Liver (tissue), 9 donors: ENCODE results near the gene EDEM2. TPM values are rescaled to one million over a fixed set of nuclear protein-coding genes. Genes with fewer than 3 reads are reported as not detected.

Experiments
- DNase-seq: peaks from one replicate; pipeline ENCODE4 v3.0.0-alpha.2; 2017; ENCODE audit warnings: low spot score
- H3K27ac ChIP-seq, 2 donors: one replicate each; pipeline ENCODE4 v1.7.0; 2013; ENCODE audit warnings: inconsistent platforms in 2 of 2, low read length in 2 of 2, control low read depth in 1 of 2, low read depth in 1 of 2, mild to moderate bottlenecking in 1 of 2
- H3K27me3 ChIP-seq, 4 donors: one replicate each; pipeline versions ENCODE4 v1.6.1 to v1.7.0; 2013; ENCODE audit warnings: low read length in 3 of 4, inconsistent platforms in 1 of 4, mild to moderate bottlenecking in 1 of 4, moderate library complexity in 1 of 4; ENCODE audit not compliant: control insufficient read depth in 4 of 4, insufficient read depth in 4 of 4
- H3K36me3 ChIP-seq, 4 donors: one replicate each; pipeline versions ENCODE4 v1.6.1 to v1.7.0; 2013; ENCODE audit warnings: low read length in 3 of 4, mild to moderate bottlenecking in 3 of 4, low read depth in 1 of 4, moderate library complexity in 1 of 4; ENCODE audit not compliant: control insufficient read depth in 4 of 4, insufficient read depth in 3 of 4
- H3K4me1 ChIP-seq, 4 donors: one replicate each; pipeline versions ENCODE4 v1.6.1 to v1.7.0; 2013; ENCODE audit warnings: low read length in 3 of 4, mild to moderate bottlenecking in 3 of 4, moderate library complexity in 1 of 4; ENCODE audit not compliant: control insufficient read depth in 4 of 4, insufficient read depth in 4 of 4
- H3K4me3 ChIP-seq, 3 donors: one replicate each; pipeline versions ENCODE4 v1.6.1 to v1.7.0; 2013; ENCODE audit warnings: low read length in 3 of 3, control low read depth in 1 of 3, low read depth in 1 of 3, mild to moderate bottlenecking in 1 of 3
- H3K9ac ChIP-seq, 2 donors: one replicate each; pipeline ENCODE4 v1.7.0; 2013; ENCODE audit warnings: low read length in 2 of 2, mild to moderate bottlenecking in 2 of 2, moderate library complexity in 2 of 2, control low read depth in 1 of 2, low read depth in 1 of 2
- H3K9me3 ChIP-seq, 4 donors: one replicate each; pipeline versions ENCODE4 v1.6.1 to v1.7.0; 2013; ENCODE audit warnings: low read length in 3 of 4; ENCODE audit not compliant: control insufficient read depth in 4 of 4
- GABPA ChIP-seq, 2 donors: IDR thresholded peaks in 1 of 2; conservative IDR thresholded peaks in 1 of 2; 2 replicates each; pipeline ENCODE4 v1.6.1; 2016; ENCODE audit warnings: antibody characterized with exemption in 2 of 2, mild to moderate bottlenecking in 1 of 2, moderate library complexity in 1 of 2
- HNF4G ChIP-seq: IDR thresholded peaks from 2 replicates; pipeline ENCODE4 v1.6.1; 2016; ENCODE audit warnings: antibody characterized with exemption
- JUND ChIP-seq, 2 donors: IDR thresholded peaks; 2 replicates each; pipeline ENCODE4 v1.6.1; 2016; ENCODE audit warnings: antibody characterized with exemption in 2 of 2
- MAX ChIP-seq: IDR thresholded peaks from 2 replicates; pipeline ENCODE4 v1.6.1; 2016; ENCODE audit warnings: antibody characterized with exemption
- NR2F2 ChIP-seq: IDR thresholded peaks from 2 replicates; pipeline ENCODE4 v1.6.1; 2016; ENCODE audit warnings: antibody characterized with exemption
- RAD21 ChIP-seq, 2 donors: IDR thresholded peaks; 2 replicates each; pipeline ENCODE4 v1.6.1; 2016; ENCODE audit warnings: antibody characterized with exemption in 2 of 2, mild to moderate bottlenecking in 2 of 2
- RXRA ChIP-seq, 2 donors: IDR thresholded peaks; 2 replicates each; pipeline ENCODE4 v1.6.1; 2017 to 2018; ENCODE audit warnings: antibody characterized with exemption in 2 of 2, mild to moderate bottlenecking in 1 of 2
- SP1 ChIP-seq: IDR thresholded peaks from 2 replicates; pipeline ENCODE4 v1.6.1; 2018; ENCODE audit warnings: antibody characterized with exemption, mild to moderate bottlenecking
- TAF1 ChIP-seq: conservative IDR thresholded peaks from 2 replicates; pipeline ENCODE4 v1.6.1; 2016; ENCODE audit warnings: antibody characterized with exemption, mild to moderate bottlenecking
- WGBS: extraction: QIAGEN DNeasy Blood & Tissue Kit; methylation state at CpG from one replicate; pipeline ENCODE4 v1.1.7; 2013; 5-methylcytosine and 5-hydroxymethylcytosine counted together
- polyA plus RNA-seq, 2 donors: library from polyadenylated mRNA; stranded (reverse) in 1 of 2; unstranded in 1 of 2; fragments of 200-250 nt in 1 of 2; fragments of >200 nt in 1 of 2; fragmentation: Nextera tagmentation in 1 of 2; extraction: Ambion mirVana in 1 of 2; gene quantifications; one replicate each; pipeline versions ENCODE4 v1.2.1 to v1.2.3, GENCODE V29; 2013 to 2015
- total RNA-seq, 2 donors: library from RNA; depleted of rRNA; stranded (reverse); fragments of >200 nt; gene quantifications; one replicate each; pipeline ENCODE4 v1.2.3, GENCODE V29; 2014
- TF ChIP-seq, protein P1 (sequence below): IDR thresholded peaks from 2 replicates; pipeline ENCODE4 v1.6.1; 2016; ENCODE audit warnings: antibody characterized with exemption
- TF ChIP-seq, protein P2 (sequence below): IDR thresholded peaks from 2 replicates; pipeline ENCODE4 v1.6.1; 2016; ENCODE audit warnings: antibody characterized with exemption, mild to moderate bottlenecking
- TF ChIP-seq, protein P3 (sequence below): IDR thresholded peaks from 2 replicates; pipeline ENCODE4 v1.6.1; 2016; ENCODE audit warnings: antibody characterized with exemption
- donor health status: healthy.
- donor health status: healthy.
- donor health status: healthy.
- donor health status: healthy.
- donor health status: healthy.

The EDEM2 gene
- total and polyA plus RNA-seq, 4 donors = 15.5 to 32.5 (median 22.2) TPM

DNA sequence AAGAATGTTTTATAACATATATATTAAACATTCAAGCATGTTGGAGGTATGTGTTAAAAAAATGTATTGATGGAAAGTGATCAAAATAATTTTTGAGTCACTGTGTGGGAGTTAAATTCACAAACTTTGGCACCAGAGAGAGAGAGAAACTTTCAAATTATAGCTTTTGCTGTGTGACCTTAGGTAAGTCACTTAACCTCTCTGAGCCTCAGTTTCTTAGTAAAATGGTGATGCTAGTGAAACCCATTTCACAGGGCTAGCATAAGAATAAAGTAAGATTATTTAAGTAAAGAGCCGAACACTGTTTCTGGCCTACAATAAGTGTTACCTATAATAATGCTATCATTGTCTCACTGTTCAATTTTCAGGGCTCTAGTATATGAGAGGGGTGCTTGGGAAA, 20.7 kb upstream of the EDEM2 start:
- no peaks in the 10 kb centered on the region for H3K36me3 ChIP-seq
- H3K9ac ChIP-seq = no peak overlapping the region
- WGBS = 97% methylated on average over 1 of the region's 1 CpG
- no peak overlapping the region for H3K27ac ChIP-seq
- no peak overlapping the region for H3K4me3 ChIP-seq
- no peak for TF ChIP-seq GABPA (IDR thresholded peaks at IDR 0.05 in 1 of 2, conservative IDR thresholded peaks at IDR 0.05 in 1 of 2)
- no peak for TF ChIP-seq TAF1
- TF ChIP-seq RAD21 (IDR thresholded peaks at IDR 0.05) = no peak
- TF ChIP-seq, protein P1, sequence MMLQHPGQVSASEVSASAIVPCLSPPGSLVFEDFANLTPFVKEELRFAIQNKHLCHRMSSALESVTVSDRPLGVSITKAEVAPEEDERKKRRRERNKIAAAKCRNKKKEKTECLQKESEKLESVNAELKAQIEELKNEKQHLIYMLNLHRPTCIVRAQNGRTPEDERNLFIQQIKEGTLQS = no peak
- TF ChIP-seq RXRA (IDR thresholded peaks at IDR 0.05) = no peak
- TF ChIP-seq NR2F2 = no peak
- TF ChIP-seq, protein P2, sequence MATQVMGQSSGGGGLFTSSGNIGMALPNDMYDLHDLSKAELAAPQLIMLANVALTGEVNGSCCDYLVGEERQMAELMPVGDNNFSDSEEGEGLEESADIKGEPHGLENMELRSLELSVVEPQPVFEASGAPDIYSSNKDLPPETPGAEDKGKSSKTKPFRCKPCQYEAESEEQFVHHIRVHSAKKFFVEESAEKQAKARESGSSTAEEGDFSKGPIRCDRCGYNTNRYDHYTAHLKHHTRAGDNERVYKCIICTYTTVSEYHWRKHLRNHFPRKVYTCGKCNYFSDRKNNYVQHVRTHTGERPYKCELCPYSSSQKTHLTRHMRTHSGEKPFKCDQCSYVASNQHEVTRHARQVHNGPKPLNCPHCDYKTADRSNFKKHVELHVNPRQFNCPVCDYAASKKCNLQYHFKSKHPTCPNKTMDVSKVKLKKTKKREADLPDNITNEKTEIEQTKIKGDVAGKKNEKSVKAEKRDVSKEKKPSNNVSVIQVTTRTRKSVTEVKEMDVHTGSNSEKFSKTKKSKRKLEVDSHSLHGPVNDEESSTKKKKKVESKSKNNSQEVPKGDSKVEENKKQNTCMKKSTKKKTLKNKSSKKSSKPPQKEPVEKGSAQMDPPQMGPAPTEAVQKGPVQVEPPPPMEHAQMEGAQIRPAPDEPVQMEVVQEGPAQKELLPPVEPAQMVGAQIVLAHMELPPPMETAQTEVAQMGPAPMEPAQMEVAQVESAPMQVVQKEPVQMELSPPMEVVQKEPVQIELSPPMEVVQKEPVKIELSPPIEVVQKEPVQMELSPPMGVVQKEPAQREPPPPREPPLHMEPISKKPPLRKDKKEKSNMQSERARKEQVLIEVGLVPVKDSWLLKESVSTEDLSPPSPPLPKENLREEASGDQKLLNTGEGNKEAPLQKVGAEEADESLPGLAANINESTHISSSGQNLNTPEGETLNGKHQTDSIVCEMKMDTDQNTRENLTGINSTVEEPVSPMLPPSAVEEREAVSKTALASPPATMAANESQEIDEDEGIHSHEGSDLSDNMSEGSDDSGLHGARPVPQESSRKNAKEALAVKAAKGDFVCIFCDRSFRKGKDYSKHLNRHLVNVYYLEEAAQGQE = no peak
- TF ChIP-seq JUND (IDR thresholded peaks at IDR 0.05) = no peak
- TF ChIP-seq HNF4G = no peak
- no peaks in the 10 kb centered on the region for H3K27me3 ChIP-seq
- H3K4me1 ChIP-seq = peaks cover 7 to 20% (median 12%) of the 10 kb centered on the region in 4 donors
- H3K9me3 ChIP-seq = no peaks in the 10 kb centered on the region
- DNase-seq = no peak

- H3K27ac ChIP-seq = peak overlapping the region; percentile 21 to 31
- WGBS = 41% methylated on average over 5 of the region's 5 CpGs
- TF ChIP-seq MAX (peak; percentile 82), RXRA (IDR thresholded peaks at IDR 0.05) (peak in 1 of 2 donors; percentile 7), NR2F2 (peak; percentile 87), RAD21 (IDR thresholded peaks at IDR 0.05) (peak; percentile 5 to 46), SP1 (peak; percentile 29)
- TF ChIP-seq, protein P3, sequence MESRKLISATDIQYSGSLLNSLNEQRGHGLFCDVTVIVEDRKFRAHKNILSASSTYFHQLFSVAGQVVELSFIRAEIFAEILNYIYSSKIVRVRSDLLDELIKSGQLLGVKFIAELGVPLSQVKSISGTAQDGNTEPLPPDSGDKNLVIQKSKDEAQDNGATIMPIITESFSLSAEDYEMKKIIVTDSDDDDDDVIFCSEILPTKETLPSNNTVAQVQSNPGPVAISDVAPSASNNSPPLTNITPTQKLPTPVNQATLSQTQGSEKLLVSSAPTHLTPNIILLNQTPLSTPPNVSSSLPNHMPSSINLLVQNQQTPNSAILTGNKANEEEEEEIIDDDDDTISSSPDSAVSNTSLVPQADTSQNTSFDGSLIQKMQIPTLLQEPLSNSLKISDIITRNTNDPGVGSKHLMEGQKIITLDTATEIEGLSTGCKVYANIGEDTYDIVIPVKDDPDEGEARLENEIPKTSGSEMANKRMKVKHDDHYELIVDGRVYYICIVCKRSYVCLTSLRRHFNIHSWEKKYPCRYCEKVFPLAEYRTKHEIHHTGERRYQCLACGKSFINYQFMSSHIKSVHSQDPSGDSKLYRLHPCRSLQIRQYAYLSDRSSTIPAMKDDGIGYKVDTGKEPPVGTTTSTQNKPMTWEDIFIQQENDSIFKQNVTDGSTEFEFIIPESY = no peak
Measured at GRCh38 chr20:35166242-35166830, 19.2 kb upstream of the EDEM2 start.

More at GRCh38 chr20:35166242-35166830, 19.2 kb upstream of the EDEM2 start:
- H3K9ac ChIP-seq = no peak overlapping the region
- H3K36me3 ChIP-seq = no peaks in the 10 kb centered on the region
- peaks cover 6 to 9% (median 8%) of the 10 kb centered on the region in 4 donors for H3K4me1 ChIP-seq
- DNase-seq = no peak
- H3K9me3 ChIP-seq = no peaks in the 10 kb centered on the region
- H3K4me3 ChIP-seq = no peak overlapping the region
- no peaks in the 10 kb centered on the region for H3K27me3 ChIP-seq
